Measurements from ENCODE around the gene ANAPC10.
"Not testable (repeated sequence)": the region's sequence is repeated elsewhere in the genome, so short reads cannot be mapped to it uniquely, and the experiment has no call there.

ANAPC10 gene

GRCh38 chr4:145097821-145098674 lies at the start of gene ANAPC10, which contains the start of gene ABCE1:
Gene ANAPC10 (minus strand): TSS chr4:145098196. CDS start chr4:145096099, 2,097 bp downstream.
Gene ABCE1 (plus strand): TSS chr4:145098311. CDS start chr4:145104413, 6,102 bp downstream.
- peak; percentile 96 for ATAC-seq
- Mint-ChIP-seq H3K36me3 (peaks cover 48% of the 10 kb centered on the region), H3K4me3 (no peak within 1 kb of the TSS), H3K4me1 (peaks cover 31% of the 10 kb centered on the region), H3K9me3 (no peaks in the 10 kb centered on the region), H3K27ac (peak within 1 kb of the TSS; percentile 96)
- DNase-seq (ENCODE audit: low spot score in 2 of 2): peak; percentile 90 to 96

GRCh38 chr4:145136219-145136618 lies 38.2 kb upstream of the ANAPC10 start:
- H3K4me3 Mint-ChIP-seq; H3K9me3 Mint-ChIP-seq; H3K27ac Mint-ChIP-seq; DNase-seq (ENCODE audit: low spot score in 2 of 2); ATAC-seq: not testable (repeated sequence)
- H3K36me3 Mint-ChIP-seq: peaks cover 80% of the 10 kb centered on the region
- peaks cover 21% of the 10 kb centered on the region for H3K4me1 Mint-ChIP-seq

GRCh38 chr4:145132511-145133098 lies 34.6 kb upstream of the ANAPC10 start:
- DNase-seq (ENCODE audit: low spot score in 2 of 2) (peak in 1 of 2 donors; percentile 62), ATAC-seq (peak; percentile 88)
- H3K4me1 Mint-ChIP-seq: peaks cover 32% of the 10 kb centered on the region
- H3K9me3 Mint-ChIP-seq: no peaks in the 10 kb centered on the region
- peak overlapping the region; percentile 4 for H3K27ac Mint-ChIP-seq
- peaks cover 44% of the 10 kb centered on the region for H3K36me3 Mint-ChIP-seq
- no peak overlapping the region for H3K4me3 Mint-ChIP-seq

GRCh38 chr4:145131848-145132247 lies 33.9 kb upstream of the ANAPC10 start:
- DNase-seq (ENCODE audit: low spot score in 2 of 2) (no peak), ATAC-seq (no peak)
- Mint-ChIP-seq H3K9me3 (no peaks in the 10 kb centered on the region), H3K4me3 (no peak overlapping the region), H3K27ac (peak overlapping the region; percentile 4), H3K36me3 (peaks cover 36% of the 10 kb centered on the region), H3K4me1 (peaks cover 30% of the 10 kb centered on the region)

- Mint-ChIP-seq H3K36me3 (peaks cover 28% of the 10 kb centered on the region), H3K4me3 (no peak overlapping the region), H3K4me1 (peaks cover 37% of the 10 kb centered on the region), H3K9me3 (no peaks in the 10 kb centered on the region), H3K27ac (peak overlapping the region; percentile 4)
- ATAC-seq (peak; percentile 56), DNase-seq (ENCODE audit: low spot score in 2 of 2) (no peak)
These were observed 32.9 kb upstream of the ANAPC10 start for GRCh38 chr4:145130788-145131399.

GRCh38 chr4:145130130-145130529 lies 32.1 kb upstream of the ANAPC10 start:
- Mint-ChIP-seq H3K36me3 (peaks cover 20% of the 10 kb centered on the region), H3K4me1 (peaks cover 40% of the 10 kb centered on the region), H3K9me3 (no peaks in the 10 kb centered on the region), H3K27ac (no peak overlapping the region), H3K4me3 (no peak overlapping the region)
- ATAC-seq (no peak), DNase-seq (ENCODE audit: low spot score in 2 of 2) (no peak)

- ATAC-seq: no peak
- H3K36me3 Mint-ChIP-seq: no peaks in the 10 kb centered on the region
These were observed 27.4 kb upstream of the ANAPC10 start for GRCh38 chr4:145125396-145125795.

GRCh38 chr4:145108128-145108527 lies 10.1 kb upstream of the ANAPC10 start:
- no peak overlapping the region for H3K27ac Mint-ChIP-seq
- no peaks in the 10 kb centered on the region for H3K4me1 Mint-ChIP-seq
- no peak overlapping the region for H3K4me3 Mint-ChIP-seq
- no peaks in the 10 kb centered on the region for H3K36me3 Mint-ChIP-seq
- ATAC-seq (no peak), DNase-seq (ENCODE audit: low spot score in 2 of 2) (no peak)
- no peaks in the 10 kb centered on the region for H3K9me3 Mint-ChIP-seq

More at GRCh38 chr4:145125396-145125795, 27.4 kb upstream of the ANAPC10 start:
- H3K27ac Mint-ChIP-seq: peak overlapping the region; percentile 87
- H3K4me3 Mint-ChIP-seq: peak overlapping the region; percentile 41
- no peak for DNase-seq (ENCODE audit: low spot score in 2 of 2)
- H3K4me1 Mint-ChIP-seq: peaks cover 23% of the 10 kb centered on the region
- no peaks in the 10 kb centered on the region for H3K9me3 Mint-ChIP-seq

GRCh38 chr4:145107126-145107525 lies 9.1 kb upstream of the ANAPC10 start:
- Mint-ChIP-seq H3K9me3 (no peaks in the 10 kb centered on the region), H3K36me3 (no peaks in the 10 kb centered on the region), H3K27ac (no peak overlapping the region), H3K4me3 (no peak overlapping the region), H3K4me1 (no peaks in the 10 kb centered on the region)
- ATAC-seq (no peak), DNase-seq (ENCODE audit: low spot score in 2 of 2) (no peak)

- Mint-ChIP-seq H3K4me3 (no peak overlapping the region), H3K9me3 (no peaks in the 10 kb centered on the region), H3K36me3 (peaks cover 10% of the 10 kb centered on the region), H3K4me1 (peaks cover 9% of the 10 kb centered on the region), H3K27ac (no peak overlapping the region)
- no peak for DNase-seq (ENCODE audit: low spot score in 2 of 2)
- ATAC-seq: no peak
These were observed 5.5 kb upstream of the ANAPC10 start for GRCh38 chr4:145103496-145103895.

- H3K4me1 Mint-ChIP-seq: peaks cover 9% of the 10 kb centered on the region
- no peak overlapping the region for H3K4me3 Mint-ChIP-seq
- no peak for DNase-seq (ENCODE audit: low spot score in 2 of 2)
- no peak overlapping the region for H3K27ac Mint-ChIP-seq
- no peak for ATAC-seq
- peaks cover 18% of the 10 kb centered on the region for H3K36me3 Mint-ChIP-seq
- H3K9me3 Mint-ChIP-seq: no peaks in the 10 kb centered on the region
These were observed 4.6 kb upstream of the ANAPC10 start for GRCh38 chr4:145102619-145103018.

- no peaks in the 10 kb centered on the region for H3K9me3 Mint-ChIP-seq
- DNase-seq (ENCODE audit: low spot score in 2 of 2) (no peak), ATAC-seq (no peak)
- no peak overlapping the region for H3K27ac Mint-ChIP-seq
- H3K4me1 Mint-ChIP-seq: peaks cover 9% of the 10 kb centered on the region
- no peak overlapping the region for H3K4me3 Mint-ChIP-seq
- H3K36me3 Mint-ChIP-seq: peaks cover 20% of the 10 kb centered on the region
These were observed 3.1 kb upstream of the ANAPC10 start for GRCh38 chr4:145101091-145101490.

- ATAC-seq (no peak), DNase-seq (ENCODE audit: low spot score in 2 of 2) (no peak)
- H3K9me3 Mint-ChIP-seq: no peaks in the 10 kb centered on the region
- peaks cover 32% of the 10 kb centered on the region for H3K36me3 Mint-ChIP-seq
- H3K4me3 Mint-ChIP-seq: no peak overlapping the region
- peaks cover 19% of the 10 kb centered on the region for H3K4me1 Mint-ChIP-seq
- peak overlapping the region; percentile 96 for H3K27ac Mint-ChIP-seq
These were observed 1.7 kb upstream of the ANAPC10 start for GRCh38 chr4:145099653-145100052.

GRCh38 chr4:145098675-145099037 lies 660 bp upstream of the ANAPC10 start:
- H3K4me3 Mint-ChIP-seq: no peak overlapping the region
- ATAC-seq: peak; percentile 68
- H3K4me1 Mint-ChIP-seq: peaks cover 26% of the 10 kb centered on the region
- peak overlapping the region; percentile 96 for H3K27ac Mint-ChIP-seq
- no peak for DNase-seq (ENCODE audit: low spot score in 2 of 2)
- H3K36me3 Mint-ChIP-seq: peaks cover 42% of the 10 kb centered on the region
- H3K9me3 Mint-ChIP-seq: no peaks in the 10 kb centered on the region

- peaks cover 55% of the 10 kb centered on the region for H3K36me3 Mint-ChIP-seq
- no peak for DNase-seq (ENCODE audit: low spot score in 2 of 2)
- H3K4me1 Mint-ChIP-seq: peaks cover 36% of the 10 kb centered on the region
- ATAC-seq: peak; percentile 2
- H3K4me3 Mint-ChIP-seq: no peak overlapping the region
- no peaks in the 10 kb centered on the region for H3K9me3 Mint-ChIP-seq
- H3K27ac Mint-ChIP-seq: peak overlapping the region; percentile 96
These were observed 620 bp downstream of the ANAPC10 start for GRCh38 chr4:145097331-145097820.

All from stimulated activated effector memory CD8-positive, alpha-beta T cell treated with anti-CD3 and anti-CD28 coated beads, Interleukin-12 subunit alpha, Interleukin-12 subunit beta, amount 100 ng/mL, for 72 hours (primary cell).